H1 (cell line): ENCODE data around the gene TMEM144.

Source experiments
- CTCF ChIP-seq, 3 experiments: IDR thresholded peaks; 1 replicate in 2 of 3; 2 replicates in 1 of 3; pipeline versions ENCODE4 v1.5.1 to v1.6.1; 2011; ENCODE audit warnings: low read length in 3 of 3, mild to moderate bottlenecking in 3 of 3, inconsistent platforms in 2 of 3, low read depth in 1 of 3, moderate library complexity in 1 of 3; ENCODE audit not compliant: insufficient read depth in 1 of 3; ENCODE audit errors: control extremely low read depth in 1 of 3
- MAX ChIP-seq: IDR thresholded peaks from 2 replicates; pipeline ENCODE4 v1.6.1; 2012; ENCODE audit warnings: inconsistent platforms
- RFX5 ChIP-seq: IDR thresholded peaks from 2 replicates; pipeline ENCODE4 v1.6.1; 2011; ENCODE audit warnings: low read depth, low read length, improper control_type of control experiment, borderline replicate concordance
- USF2 ChIP-seq: IDR thresholded peaks from 2 replicates; pipeline ENCODE4 v1.6.1; 2011; ENCODE audit warnings: low read length, improper control_type of control experiment

- TF ChIP-seq RFX5 (no peak), MAX (no peak), CTCF (IDR thresholded peaks at IDR 0.05; ENCODE audit: control extremely low read depth in 1 of 3, insufficient read depth in 1 of 3, low read depth in 1 of 3, low read length in 3 of 3) (no peak), USF2 (no peak)
These were observed 19.5 kb downstream of the TMEM144 start for GRCh38 chr4:158229768-158230167.
